HS-27A (cell line): ENCODE results near the gene FBXO22.
A peak's percentile ranks its signal among the peaks of the same experiment; 100 is the strongest.
"Not testable (repeated sequence)": the region's sequence is repeated elsewhere in the genome, so short reads cannot be mapped to it uniquely, and the experiment has no call there.

Source experiments
- DNase-seq: peaks from one replicate; pipeline ENCODE4 v3.0.0-alpha.2; 2012; ENCODE audit warnings: low read depth, missing footprints

Gene FBXO22

DNA sequence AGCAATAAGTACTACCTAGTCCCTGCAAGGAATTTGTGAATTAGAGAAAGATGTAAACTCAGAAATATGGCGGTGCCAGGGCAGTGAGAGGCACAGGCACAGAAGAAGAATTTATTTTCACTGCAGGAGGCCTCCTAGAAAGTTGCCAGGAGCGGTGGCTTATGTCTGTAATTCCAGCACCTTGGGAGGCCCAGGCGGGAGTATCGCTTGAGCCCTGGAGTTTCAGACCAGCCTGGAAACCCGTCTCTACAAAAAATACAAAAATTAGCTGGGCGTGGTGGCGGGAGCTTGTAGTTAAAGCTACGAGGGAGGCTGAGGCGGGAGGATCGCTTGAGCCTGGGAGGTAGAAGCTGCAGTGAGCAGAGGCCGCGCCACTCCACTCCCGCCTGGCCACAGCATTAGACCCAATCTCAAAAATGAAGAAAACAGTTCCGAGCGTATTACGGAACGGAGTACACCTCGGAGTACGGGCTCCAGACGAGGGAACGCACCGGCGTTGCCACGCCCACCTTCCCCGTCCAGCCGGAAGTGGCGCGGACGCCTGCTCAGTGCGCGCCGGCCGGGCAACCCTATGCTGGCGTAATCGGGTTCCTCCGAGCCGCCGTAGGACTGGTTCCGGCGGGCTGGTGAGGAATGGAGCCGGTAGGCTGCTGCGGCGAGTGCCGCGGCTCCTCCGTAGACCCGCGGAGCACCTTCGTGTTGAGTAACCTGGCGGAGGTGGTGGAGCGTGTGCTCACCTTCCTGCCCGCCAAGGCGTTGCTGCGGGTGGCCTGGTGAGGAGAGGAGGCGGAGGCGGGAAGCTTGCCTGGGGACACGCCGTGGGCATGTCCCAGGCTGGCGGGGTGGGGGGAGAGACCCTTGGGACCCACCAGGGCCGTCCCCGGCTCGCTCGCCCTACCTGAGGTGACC lies at the start of gene FBXO22:
Gene FBXO22, plus strand, starts transcription at position 548 of the 909 bp plus-strand sequence. Its CDS starts 86 bp downstream, at position 634.
- peak; percentile 87 for DNase-seq

DNA sequence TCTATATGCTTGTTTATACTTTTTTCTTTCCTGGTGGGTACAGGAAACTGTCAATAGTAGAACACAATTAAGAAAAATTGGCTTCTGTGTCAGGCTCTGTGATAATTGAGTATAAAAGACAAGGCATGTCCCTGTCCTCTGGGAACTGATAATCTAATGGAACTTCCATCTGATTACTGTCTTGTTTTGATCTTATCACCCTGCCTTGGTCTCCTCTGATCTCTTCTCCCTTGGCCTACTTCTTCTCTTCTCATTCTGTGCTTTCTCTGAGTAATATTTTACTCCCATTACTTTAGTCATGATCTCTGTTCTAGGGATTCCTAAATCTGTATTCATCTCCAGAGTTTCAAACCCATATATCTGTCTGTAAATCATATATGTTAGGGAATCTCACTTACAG lies 45.8 kb upstream of the FBXO22 start:
- DNase-seq: no peak

DNA sequence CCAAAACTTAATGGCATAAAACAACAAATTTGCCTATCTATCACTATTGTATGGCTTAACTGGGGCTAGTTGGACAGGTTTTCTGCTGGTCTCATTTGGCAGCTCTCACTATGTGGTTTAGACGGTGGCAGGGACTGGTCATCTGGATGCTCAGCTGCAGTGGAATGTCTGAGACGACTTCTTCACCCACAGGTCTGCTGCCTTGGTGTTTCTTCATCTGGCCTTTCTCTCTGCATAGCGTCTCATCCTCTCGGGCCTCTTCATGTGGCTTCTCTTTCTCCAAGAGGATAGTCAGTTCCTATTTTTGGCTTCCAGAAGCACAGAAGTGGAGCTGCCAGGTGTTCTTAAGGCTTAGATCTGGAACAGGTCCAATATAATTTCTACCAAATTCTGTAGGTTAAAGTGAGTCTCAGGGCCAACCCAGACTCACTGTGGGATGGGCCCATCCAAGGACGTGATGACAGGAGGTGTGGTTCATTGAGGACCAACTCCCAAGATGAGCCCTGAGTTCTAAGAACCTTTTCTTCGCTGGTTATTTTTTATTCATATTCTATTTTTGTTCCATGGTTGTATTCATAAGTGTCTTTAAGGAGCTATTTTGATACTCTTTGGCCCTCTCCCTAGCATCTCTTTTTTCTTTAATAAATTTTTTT lies 41.8 kb upstream of the FBXO22 start:
- DNase-seq: no peak

DNA sequence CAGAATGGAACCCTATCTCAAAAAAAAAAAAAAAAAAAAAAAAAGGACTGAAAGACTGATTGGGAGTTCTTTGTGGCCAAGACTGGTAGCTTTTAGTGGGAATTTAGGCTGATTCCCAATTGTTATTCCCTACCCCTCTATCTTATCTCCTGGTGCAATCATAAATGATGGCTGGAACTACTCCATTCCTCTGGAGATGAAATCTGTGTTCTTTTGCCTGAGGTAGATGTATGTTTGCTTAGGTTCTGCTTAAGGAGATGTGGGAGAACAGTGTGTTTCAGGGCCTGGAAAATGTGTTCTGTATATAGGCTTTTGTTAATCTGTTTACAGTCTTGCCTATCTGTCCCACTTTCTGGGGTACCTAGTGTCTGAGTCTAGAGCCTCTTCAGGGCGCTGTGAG lies 40.9 kb upstream of the FBXO22 start:
- DNase-seq: no peak

DNA sequence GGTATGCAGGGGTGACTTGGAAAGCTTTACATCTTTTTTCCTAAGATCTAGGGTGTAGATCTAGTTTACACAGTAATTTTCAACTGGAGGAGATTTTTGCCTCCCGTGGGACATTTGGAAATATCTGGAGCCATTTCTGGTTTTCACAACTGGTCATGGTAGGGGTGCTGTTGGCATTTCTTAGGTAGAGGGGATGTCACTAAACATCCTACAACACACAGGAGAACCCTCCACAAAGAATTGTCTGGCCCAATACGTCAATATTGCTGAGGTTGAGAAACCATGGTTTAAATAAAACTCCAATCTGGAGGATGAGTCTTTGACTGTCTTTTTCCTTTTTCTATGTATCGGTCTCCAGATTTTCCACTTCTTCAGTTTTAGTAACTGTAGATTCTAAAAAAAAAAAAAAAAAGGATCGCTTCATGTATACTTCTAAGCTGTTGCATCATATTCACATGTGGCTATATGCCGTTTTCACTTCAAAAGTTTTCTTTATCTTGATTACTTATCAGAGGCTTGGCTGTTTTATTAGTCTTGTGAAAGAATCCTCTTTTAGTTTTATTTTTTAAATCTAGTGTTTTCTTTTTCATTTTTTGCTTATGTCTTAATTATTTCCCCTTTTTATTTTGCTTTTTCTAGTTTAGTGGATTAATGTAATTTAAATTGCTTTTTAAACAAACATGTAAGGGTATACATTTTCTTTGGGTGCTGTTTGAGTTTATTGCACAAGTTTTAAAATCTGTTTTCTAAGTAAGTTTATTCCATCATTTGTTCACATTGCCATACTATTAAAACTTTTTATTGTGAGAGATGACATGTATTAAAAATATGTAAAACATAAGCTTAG lies 39.2 kb upstream of the FBXO22 start:
- no peak for DNase-seq

DNA sequence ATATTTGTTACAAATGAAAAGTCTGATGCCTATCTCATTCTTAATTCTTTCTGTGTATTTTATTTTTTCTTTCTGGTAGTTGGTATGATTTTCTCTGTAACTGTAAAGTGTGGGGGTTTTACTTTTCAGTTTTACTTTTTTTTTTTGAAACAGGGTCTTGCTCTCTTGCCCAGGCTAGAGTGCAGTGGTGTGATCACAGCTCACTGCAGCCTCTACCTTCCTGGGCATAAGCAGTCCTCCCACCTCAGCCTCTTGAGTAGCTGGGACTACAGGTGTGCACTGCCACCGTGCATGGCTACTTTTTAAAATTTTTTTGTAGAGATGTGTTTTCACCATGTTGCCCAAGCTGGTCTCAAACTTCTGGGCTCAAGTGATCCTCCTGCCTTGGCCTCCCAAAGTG lies 37.6 kb upstream of the FBXO22 start:
- not testable (repeated sequence) for DNase-seq

DNA sequence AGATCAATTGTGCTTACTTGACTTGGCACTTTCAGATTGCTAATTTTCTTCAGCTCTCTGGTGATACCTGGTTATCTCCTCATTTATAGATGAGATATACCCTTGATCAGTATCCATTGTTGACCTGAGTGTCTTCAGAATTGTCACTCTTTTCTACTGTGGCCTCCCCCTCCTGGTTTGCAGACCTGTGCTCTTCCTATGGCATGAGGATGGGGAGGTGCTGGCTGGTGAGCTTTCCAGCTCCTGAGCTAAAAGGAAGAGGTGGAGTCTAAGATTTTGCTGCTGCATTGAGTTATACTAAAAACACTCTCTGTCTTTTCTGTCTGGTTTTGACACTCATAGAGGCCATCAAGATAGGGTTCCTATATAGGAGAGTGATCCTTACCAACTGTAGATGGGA lies 36.8 kb upstream of the FBXO22 start:
- DNase-seq: no peak

DNA sequence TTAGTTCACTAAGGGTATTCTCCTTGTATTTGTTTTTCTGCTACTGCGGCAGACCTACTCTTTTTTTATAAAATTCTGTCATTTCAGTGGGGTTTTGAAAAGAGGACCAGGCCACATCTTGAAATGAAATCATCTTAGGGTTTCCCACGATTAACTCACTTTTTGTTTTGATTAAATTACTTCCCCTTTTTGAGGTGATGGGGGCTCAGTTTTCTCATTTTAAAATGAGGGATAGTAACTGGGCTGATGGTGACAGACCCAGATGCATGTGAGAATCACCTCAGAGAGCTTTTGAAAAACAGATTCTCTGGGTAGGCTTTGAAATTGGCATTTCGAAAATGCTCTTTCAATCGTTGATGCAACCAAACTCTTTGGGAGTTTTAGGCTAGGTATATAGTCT lies 36.2 kb upstream of the FBXO22 start:
- DNase-seq: no peak

DNA sequence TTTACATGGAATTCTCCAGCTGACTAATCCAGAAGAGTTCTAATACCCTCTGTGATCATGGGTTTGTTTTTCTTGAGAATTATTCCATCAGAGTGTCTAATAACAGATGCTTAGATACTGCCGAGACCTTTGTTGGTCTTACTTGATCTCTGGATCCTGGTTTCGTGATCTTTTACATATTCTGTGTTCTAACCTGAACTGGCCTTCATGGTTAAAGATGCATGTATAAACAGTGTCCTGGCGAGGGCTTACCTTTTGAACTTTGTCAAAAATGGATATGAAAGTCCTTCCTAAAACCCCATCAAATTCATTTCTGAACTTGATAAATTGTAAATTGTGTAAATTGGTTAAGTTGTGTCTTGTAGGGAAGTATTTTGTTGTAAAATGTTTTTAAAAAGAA lies 35.7 kb upstream of the FBXO22 start:
- no peak for DNase-seq

DNA sequence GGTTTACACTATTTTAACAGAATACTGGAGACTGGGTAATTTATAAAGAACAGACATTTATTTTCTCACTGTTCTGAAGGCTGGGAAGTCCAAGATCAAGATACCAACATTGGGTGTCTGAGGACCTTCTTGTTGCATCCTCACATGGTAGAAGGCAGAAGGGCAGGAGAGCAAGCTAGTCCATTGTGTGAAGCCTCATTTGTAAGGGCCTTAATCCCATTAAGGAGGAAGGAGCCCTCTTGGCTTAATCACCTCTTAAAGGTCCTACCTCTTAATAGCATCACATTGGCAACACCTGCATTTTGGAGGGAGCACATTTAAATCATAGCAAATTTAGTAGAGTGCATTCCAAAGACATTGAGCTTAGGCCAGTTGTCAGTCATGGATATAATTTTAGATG lies 34.2 kb upstream of the FBXO22 start:
- DNase-seq: no peak

DNA sequence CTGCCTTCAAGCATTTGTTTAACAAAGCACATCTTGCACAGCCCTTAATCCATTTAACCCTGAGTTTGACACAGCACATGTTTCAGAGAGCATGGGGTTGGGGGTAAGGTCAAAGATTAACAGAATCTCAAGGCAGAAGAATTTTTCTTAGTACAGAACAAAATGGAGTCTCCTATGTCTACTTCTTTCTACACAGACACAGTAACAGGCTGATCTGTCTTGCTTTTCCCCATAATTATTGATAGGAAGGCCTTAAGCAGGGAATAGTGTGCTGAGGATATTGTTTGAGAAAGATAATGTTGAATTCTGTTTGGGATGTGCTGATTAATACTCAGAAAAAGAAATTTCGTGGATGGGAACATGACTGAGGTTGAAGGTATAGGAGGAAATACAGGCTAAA lies 32.1 kb upstream of the FBXO22 start:
- not testable (repeated sequence) for DNase-seq

DNA sequence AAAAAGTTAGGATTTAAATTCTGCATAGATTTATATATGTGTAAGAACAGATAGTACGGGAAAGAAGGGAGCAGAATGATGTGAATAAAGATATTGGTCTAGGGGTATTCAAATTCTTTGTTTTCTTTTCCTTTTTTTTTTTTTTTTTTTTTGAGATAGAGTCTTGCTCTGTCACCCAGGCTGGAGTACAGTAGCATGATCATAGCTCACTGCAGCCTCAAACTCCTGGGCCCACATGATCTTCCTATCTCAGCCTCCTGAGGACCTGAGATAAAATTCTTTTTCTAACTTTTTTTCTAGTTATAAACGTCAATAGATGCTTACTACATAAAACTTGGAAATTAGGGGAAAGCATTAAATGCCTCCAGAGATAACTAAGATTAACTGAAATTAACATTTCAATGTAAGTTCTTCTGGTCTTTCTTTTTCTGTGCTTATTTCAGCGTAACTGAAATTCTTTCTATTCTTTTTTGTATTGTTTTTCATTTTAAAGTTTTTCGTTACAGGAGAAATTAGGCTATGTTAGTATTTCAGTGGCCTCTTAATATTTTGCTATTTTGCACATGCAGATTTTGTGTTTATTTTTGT lies 31.2 kb upstream of the FBXO22 start:
- DNase-seq: no peak

DNA sequence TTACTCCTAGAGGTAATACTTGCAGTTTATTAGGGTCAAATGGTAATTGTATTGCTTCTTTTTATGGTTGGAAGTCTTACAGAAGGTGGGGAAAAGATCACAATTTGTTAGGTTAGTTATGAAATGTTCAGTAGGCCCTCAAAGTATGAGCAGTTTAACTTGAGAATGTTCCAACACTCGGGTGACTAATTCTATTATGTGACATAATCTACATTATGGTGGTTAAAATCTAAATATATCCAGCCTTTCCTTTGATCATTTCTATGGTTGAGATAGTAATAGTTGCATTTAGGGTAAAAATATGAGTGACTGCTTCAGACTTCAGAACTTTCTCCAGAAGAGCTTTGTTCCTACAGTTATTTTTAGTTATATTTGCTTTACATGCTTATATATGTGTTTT lies 19.6 kb upstream of the FBXO22 start:
- DNase-seq: no peak

DNA sequence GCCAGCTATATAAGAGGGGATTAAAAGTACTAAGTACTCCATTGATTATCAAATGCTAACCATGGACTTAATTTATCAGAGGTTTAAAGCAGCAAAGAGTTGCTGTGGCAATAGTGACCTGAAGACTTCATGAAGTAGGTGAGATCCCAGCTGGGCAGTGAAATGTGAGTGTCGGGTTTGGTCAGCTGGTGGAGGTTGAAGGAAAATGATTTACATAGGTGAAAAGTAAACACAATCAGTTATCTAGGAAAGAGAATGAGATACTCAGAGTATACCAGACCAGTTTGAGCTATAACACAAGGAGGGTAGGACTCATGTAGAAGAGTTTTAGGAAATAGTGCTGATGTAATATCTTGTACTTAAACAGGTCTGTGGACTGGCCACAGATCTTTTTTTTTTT lies 16.5 kb upstream of the FBXO22 start:
- DNase-seq: no peak

DNA sequence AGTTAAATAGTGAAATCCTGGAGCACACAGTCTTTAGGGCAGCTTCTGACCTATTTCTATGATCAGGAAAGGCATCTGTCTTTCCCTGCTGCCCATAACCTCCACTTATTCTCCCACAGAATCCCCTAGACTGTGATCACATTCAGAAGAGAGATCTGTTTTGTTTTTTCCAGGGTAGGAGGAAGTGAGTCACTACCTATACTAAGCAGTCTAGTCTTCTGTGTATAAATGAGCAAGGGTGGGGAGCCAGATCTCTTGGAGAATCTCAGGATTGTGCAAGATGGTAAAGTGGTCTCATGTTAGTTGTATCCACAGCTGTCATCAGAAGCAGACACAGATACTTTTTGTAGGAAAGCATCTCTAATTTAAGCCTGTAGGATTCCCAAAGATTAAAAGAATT lies 11.8 kb upstream of the FBXO22 start:
- peak; percentile 15 for DNase-seq

DNA sequence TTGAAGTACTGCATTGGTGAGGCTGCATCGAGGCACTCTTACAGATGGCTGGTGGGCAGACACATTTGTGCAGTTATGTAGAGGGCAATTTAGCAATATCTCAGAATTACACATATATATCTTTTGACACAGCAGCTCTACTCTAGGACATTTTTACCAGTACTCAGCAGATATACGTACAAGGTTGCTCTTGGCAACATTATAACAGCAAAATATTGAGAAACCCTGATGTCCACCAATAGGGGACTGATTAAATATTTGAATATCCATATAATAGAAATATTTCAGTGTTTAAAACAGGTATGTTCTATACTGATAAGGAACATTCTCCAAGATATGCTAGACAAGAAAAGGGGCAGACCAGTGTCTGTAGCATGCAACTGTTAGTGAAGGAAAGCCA lies 7.9 kb upstream of the FBXO22 start:
- DNase-seq: no peak

DNA sequence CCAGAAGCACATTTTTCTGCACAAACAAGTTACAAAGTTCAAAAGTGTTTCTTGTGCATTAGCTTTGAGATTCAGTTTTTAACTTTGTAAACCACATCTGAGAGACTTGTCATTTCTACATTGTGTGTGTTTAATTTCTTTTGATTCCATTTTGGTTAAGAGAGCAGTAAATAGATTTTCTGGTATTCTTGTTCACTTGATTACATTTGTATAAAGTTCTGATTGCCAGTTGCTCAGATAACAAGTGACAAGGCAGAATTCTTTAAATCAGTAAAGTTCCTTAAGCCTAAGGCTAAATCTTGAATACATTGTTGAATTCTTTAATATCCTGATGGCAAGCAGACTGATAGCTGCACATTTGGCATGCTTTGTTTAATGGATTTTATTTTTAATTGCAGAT lies 3.1 kb upstream of the FBXO22 start:
- DNase-seq: no peak

DNA sequence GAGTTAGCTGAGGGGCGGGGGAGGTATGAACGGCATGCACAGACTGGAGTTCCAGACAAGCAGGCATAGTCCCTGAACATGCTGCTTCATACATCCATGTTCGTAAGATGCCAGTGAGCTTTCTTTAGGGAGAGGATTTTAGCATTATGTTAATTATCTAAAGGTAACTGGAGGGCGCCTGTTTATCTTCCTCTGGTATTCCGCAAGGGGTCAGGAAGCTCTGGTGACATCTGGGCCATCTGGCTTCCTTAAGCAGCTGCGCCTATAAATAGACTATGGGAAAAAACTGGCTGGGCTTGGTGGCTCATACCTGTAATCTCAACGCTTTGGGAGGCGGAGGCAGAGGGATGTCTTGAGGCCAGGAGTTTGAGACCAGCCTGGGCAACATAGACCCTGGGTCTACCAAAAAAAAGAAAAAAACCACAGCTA lies 1.5 kb upstream of the FBXO22 start:
- DNase-seq: no peak

DNA sequence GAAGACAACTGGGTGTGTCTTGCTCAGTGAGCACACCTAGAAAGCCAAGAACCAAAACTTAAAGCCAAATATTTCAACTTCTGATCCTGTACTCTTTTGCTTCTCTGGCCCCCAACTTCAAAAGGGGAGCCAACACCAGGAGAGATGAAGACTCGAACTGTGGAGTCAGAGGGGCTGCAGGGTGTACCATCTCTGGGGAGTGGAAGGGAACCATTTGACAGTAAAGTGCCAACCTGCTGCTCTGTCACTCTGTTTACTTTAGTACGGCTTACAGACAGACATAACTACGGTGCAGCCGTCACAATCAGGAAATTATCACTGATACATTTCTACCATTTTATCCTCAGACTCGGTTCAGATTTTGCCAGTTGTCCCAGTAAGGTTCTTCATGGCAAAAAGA lies 1.6 kb downstream of the FBXO22 start:
- DNase-seq: no peak

DNA sequence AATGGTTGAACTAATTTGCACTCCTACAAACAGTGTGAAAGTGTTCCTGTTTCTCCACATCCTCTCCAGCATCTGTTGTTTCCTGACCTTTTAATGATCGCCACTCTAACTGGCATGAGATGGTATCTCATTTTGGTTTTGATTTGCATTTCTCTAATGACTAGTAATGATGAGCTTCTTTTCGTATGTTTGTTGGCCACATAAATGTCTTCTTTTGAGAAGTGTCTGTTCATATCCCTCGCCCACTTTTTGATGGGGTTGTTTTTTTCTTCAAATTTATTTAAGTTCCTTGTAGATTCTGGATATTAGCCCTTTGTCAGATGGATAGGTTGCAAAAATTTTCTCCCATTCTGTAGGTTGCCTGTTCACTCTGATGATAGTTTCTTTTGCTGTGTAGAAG lies 6.7 kb downstream of the FBXO22 start:
- not testable (repeated sequence) for DNase-seq

DNA sequence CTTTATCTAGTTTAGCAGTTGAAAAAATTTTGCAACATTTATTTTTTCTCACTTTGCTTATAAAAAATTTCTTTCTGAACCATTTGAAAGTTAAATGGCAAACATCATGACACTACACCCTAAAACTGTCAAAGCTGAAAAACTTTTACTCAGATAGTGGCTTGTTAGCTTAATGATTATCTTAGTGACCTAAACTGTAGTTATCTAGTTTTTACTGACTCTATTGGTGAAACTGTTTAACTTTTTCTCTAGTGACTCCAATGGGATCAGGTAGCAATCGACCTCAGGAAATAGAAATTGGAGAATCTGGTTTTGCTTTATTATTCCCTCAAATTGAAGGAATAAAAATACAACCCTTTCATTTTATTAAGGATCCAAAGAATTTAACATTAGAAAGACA lies 13.3 kb downstream of the FBXO22 start:
- no peak for DNase-seq

DNA sequence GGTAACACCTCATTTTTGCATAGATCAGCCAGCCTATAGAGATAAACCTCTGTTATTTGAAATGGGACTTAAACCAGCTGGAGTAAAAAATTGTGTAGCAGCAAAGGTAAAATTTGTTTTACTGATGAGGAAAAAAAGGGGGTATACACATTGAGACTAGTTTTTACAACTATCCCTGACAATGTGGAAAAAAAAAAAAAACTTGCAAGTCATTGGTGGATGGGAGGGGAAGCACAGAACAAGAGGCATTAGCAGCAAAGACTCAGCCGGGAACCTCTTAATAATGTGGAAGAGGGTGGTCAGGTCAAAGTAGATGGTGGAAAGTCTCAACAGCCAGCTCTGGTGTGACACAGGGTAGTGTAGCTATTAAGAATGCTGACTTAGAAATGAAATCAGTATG lies 14.5 kb downstream of the FBXO22 start:
- no peak for DNase-seq
